Erythroblast (primary cell): Measurements from ENCODE around the gene ANKRD7.

Experiments
- GATA1 ChIP-seq: IDR thresholded peaks from 2 replicates; pipeline ENCODE4 v1.6.1; 2011; ENCODE audit warnings: low read depth, mild to moderate bottlenecking, control low read depth, low read length, moderate library complexity
- POLR2A ChIP-seq: IDR thresholded peaks from 2 replicates; pipeline ENCODE4 v1.6.1; 2011; ENCODE audit warnings: mild to moderate bottlenecking, low read length

GRCh38 chr7:118286131-118286530 is 61.6 kb downstream of the ANKRD7 start:
- TF ChIP-seq POLR2A (no peak), GATA1 (no peak)
